CD4-positive, alpha-beta T cell treated with Interleukin-21 for 1 hour (primary cell): ENCODE results near the gene ENHO.

Experiments used
- DNase-seq: peaks from one replicate; pipeline ENCODE4 v3.0.0-alpha.2; 2020

Gene ENHO

GRCh38 chr9:34522971-34523797 is at the start of gene ENHO:
Gene ENHO (minus strand): TSS chr9:34522990. CDS start chr9:34521695, 1,295 bp downstream.
- DNase-seq, result peak; percentile 93

- no peak for DNase-seq
These were observed 49.3 kb upstream of the ENHO start for GRCh38 chr9:34572092-34572491.

GRCh38 chr9:34571481-34571810 is 48.7 kb upstream of the ENHO start:
- no peak for DNase-seq

GRCh38 chr9:34570809-34571480 is 48.2 kb upstream of the ENHO start:
- no peak for DNase-seq

GRCh38 chr9:34570376-34570775 is 47.6 kb upstream of the ENHO start:
- DNase-seq, result no peak

GRCh38 chr9:34568774-34569173 is 46.0 kb upstream of the ENHO start:
- DNase-seq, result no peak

GRCh38 chr9:34568133-34568532 is 45.3 kb upstream of the ENHO start:
- no peak for DNase-seq

GRCh38 chr9:34566972-34567371 is 44.2 kb upstream of the ENHO start:
- no peak for DNase-seq

- DNase-seq, result no peak
These were observed 43.5 kb upstream of the ENHO start for GRCh38 chr9:34566322-34566721.

- DNase-seq, result no peak
These were observed 43.1 kb upstream of the ENHO start for GRCh38 chr9:34565856-34566255.

GRCh38 chr9:34564617-34565016 is 41.8 kb upstream of the ENHO start:
- DNase-seq, result no peak

GRCh38 chr9:34563262-34563661 is 40.5 kb upstream of the ENHO start:
- DNase-seq, result no peak

GRCh38 chr9:34562135-34562745 is 39.5 kb upstream of the ENHO start:
- peak; percentile 2 for DNase-seq

GRCh38 chr9:34560599-34561214 is 37.9 kb upstream of the ENHO start:
- DNase-seq, result no peak

GRCh38 chr9:34559624-34560455 is 37.0 kb upstream of the ENHO start:
- no peak for DNase-seq

GRCh38 chr9:34558919-34559623 is 36.3 kb upstream of the ENHO start:
- DNase-seq, result no peak

- DNase-seq, result no peak
These were observed 35.6 kb upstream of the ENHO start for GRCh38 chr9:34558364-34558763.

- DNase-seq, result no peak
These were observed 34.9 kb upstream of the ENHO start for GRCh38 chr9:34557426-34558321.

GRCh38 chr9:34556949-34557348 is 34.2 kb upstream of the ENHO start:
- DNase-seq, result no peak

- DNase-seq, result no peak
These were observed 33.2 kb upstream of the ENHO start for GRCh38 chr9:34555936-34556525.

GRCh38 chr9:34555500-34555899 is 32.7 kb upstream of the ENHO start:
- DNase-seq, result no peak
